Measurements from ENCODE around the gene ZFAND2B.

Gene ZFAND2B

GRCh38 chr2:219218217-219218731 is 11.7 kb downstream of the ZFAND2B start:
- TF ChIP-seq CTCF (IDR thresholded peaks at IDR 0.05) = no peak

GRCh38 chr2:219218732-219219701 is 12.4 kb downstream of the ZFAND2B start, which contains the start of gene ABCB6:
TSS of gene ABCB6 (minus strand) at chr2:219218958. CDS start at chr2:219218673, 285 bp downstream.
- TF ChIP-seq CTCF (IDR thresholded peaks at IDR 0.05) = no peak

- no peak for TF ChIP-seq CTCF (IDR thresholded peaks at IDR 0.05)
Measured at GRCh38 chr2:219219784-219220532, 13.4 kb downstream of the ZFAND2B start.

- TF ChIP-seq CTCF (IDR thresholded peaks at IDR 0.05) = no peak
Measured at GRCh38 chr2:219220652-219221402, 14.2 kb downstream of the ZFAND2B start.

GRCh38 chr2:219221957-219222518 is 15.5 kb downstream of the ZFAND2B start:
- no peak for TF ChIP-seq CTCF (IDR thresholded peaks at IDR 0.05)

GRCh38 chr2:219223831-219224610 is 17.4 kb downstream of the ZFAND2B start:
- no peak for TF ChIP-seq CTCF (IDR thresholded peaks at IDR 0.05)

All from LNCAP (cell line).